Loucy (cell line): Measurements from ENCODE around the gene PNMA6F.

Experiments
- H2AFZ ChIP-seq: fragments of 200-600 bp; sonication (generic); 2 replicates; pipeline ENCODE4 v1.6.0; 2016; ENCODE audit warnings: antibody characterized with exemption, mild to moderate bottlenecking, low read length, moderate library complexity
- H3F3A ChIP-seq: fragments of 200-600 bp; 2 replicates; pipeline ENCODE4 v1.6.0; 2016; ENCODE audit warnings: antibody characterized with exemption, low read depth, mild to moderate bottlenecking
- H3K27me3 ChIP-seq: fragments of 200-600 bp; sonication (generic); 2 replicates; pipeline ENCODE4 v1.6.1; 2014; ENCODE audit warnings: low read length, mild to moderate bottlenecking; ENCODE audit not compliant: insufficient read depth, poor library complexity, severe bottlenecking
- H3K36me3 ChIP-seq: fragments of 200-600 bp; sonication (generic); 2 replicates; pipeline ENCODE4 v1.6.1; 2016; ENCODE audit warnings: low read length; ENCODE audit not compliant: insufficient read depth
- H3K4me1 ChIP-seq: fragments of 200-600 bp; sonication (generic); 2 replicates; pipeline ENCODE4 v1.5.1; 2014; ENCODE audit warnings: low read length, mild to moderate bottlenecking; ENCODE audit not compliant: insufficient read depth, poor library complexity, severe bottlenecking
- H3K4me2 ChIP-seq: fragments of 200-600 bp; sonication (generic); 2 replicates; pipeline ENCODE4 v1.6.0; 2014; ENCODE audit warnings: antibody characterized with exemption, low read length, low read depth, mild to moderate bottlenecking; ENCODE audit not compliant: poor library complexity, severe bottlenecking
- H3K4me3 ChIP-seq: fragments of 200-600 bp; sonication (generic); 2 replicates; pipeline ENCODE4 v1.5.1; 2014; ENCODE audit warnings: low read length, mild to moderate bottlenecking, mixed read lengths; ENCODE audit not compliant: poor library complexity, severe bottlenecking
- H3K79me2 ChIP-seq: fragments of 200-600 bp; sonication (generic); 2 replicates; pipeline ENCODE4 v1.6.1; 2014; ENCODE audit warnings: low read length; ENCODE audit not compliant: insufficient read depth
- H3K9ac ChIP-seq: fragments of 200-600 bp; sonication (generic); 2 replicates; pipeline ENCODE4 v1.6.0; 2014; ENCODE audit warnings: mild to moderate bottlenecking, low read depth, low read length, moderate library complexity; ENCODE audit not compliant: poor library complexity, severe bottlenecking
- H3K9me2 ChIP-seq: fragments of 200-600 bp; sonication (generic); replicated peaks from 2 replicates; pipeline ENCODE4 v1.6.1; 2016; ENCODE audit warnings: low read depth, low read length, mixed read lengths
- H3K9me3 ChIP-seq: fragments of 200-600 bp; sonication (generic); 2 replicates; pipeline ENCODE4 v1.6.1; 2014; ENCODE audit warnings: mild to moderate bottlenecking, antibody characterized with exemption, low read length, low read depth; ENCODE audit not compliant: insufficient read depth
- H4K20me1 ChIP-seq: fragments of 200-600 bp; sonication (generic); 2 replicates; pipeline ENCODE4 v1.6.0; 2014; ENCODE audit warnings: antibody characterized with exemption, low read length, mild to moderate bottlenecking; ENCODE audit not compliant: insufficient read depth, poor library complexity, severe bottlenecking
- CTCF ChIP-seq: fragments of 200-600 bp; sonication (generic); conservative IDR thresholded peaks from 2 replicates; pipeline ENCODE4 v1.5.1; 2014; ENCODE audit warnings: mild to moderate bottlenecking, antibody characterized with exemption, low read length
- EZH2phosphoT487 ChIP-seq: fragments of 200-600 bp; IDR thresholded peaks from 2 replicates; pipeline ENCODE4 v1.6.1; 2018; ENCODE audit warnings: antibody characterized with exemption, mild to moderate bottlenecking, moderate library complexity, borderline replicate concordance

The PNMA6F gene

GRCh38 chrX:153361781-153362397 lies 40.3 kb upstream of the PNMA6F start:
- no peaks in the 10 kb centered on the region for H4K20me1 ChIP-seq
- no peak overlapping the region for H3K9ac ChIP-seq
- 0 out of 2 replicates have a peak overlapping the region, but pooled peaks have one; percentile 49 for H2AFZ ChIP-seq
- H3K4me1 ChIP-seq, result peaks cover 4% of the 10 kb centered on the region
- H3K27me3 ChIP-seq, result no peaks in the 10 kb centered on the region
- no peak overlapping the region for H3K4me3 ChIP-seq
- H3K4me2 ChIP-seq, result peak overlapping the region; percentile 15
- no peaks in the 10 kb centered on the region for H3F3A ChIP-seq
- H3K79me2 ChIP-seq, result no peaks in the 10 kb centered on the region
- H3K36me3 ChIP-seq, result no peaks in the 10 kb centered on the region
- no peaks in the 10 kb centered on the region for H3K9me3 ChIP-seq
- TF ChIP-seq EZH2phosphoT487 (no peak), CTCF (no peak)
- H3K9me2 ChIP-seq, result no peaks in the 10 kb centered on the region

- no peaks in the 10 kb centered on the region for H3K36me3 ChIP-seq
- H3K4me1 ChIP-seq, result peaks cover 4% of the 10 kb centered on the region
- H3K9ac ChIP-seq, result no peak overlapping the region
- no peaks in the 10 kb centered on the region for H4K20me1 ChIP-seq
- no peak overlapping the region for H2AFZ ChIP-seq
- H3K9me3 ChIP-seq, result no peaks in the 10 kb centered on the region
- H3K9me2 ChIP-seq, result no peaks in the 10 kb centered on the region
- TF ChIP-seq CTCF (no peak), EZH2phosphoT487 (no peak)
- H3K79me2 ChIP-seq, result no peaks in the 10 kb centered on the region
- no peak overlapping the region for H3K4me2 ChIP-seq
- H3F3A ChIP-seq, result no peaks in the 10 kb centered on the region
- no peak overlapping the region for H3K4me3 ChIP-seq
- H3K27me3 ChIP-seq, result no peaks in the 10 kb centered on the region
Measured at GRCh38 chrX:153357877-153358276, 36.3 kb upstream of the PNMA6F start.

DNA sequence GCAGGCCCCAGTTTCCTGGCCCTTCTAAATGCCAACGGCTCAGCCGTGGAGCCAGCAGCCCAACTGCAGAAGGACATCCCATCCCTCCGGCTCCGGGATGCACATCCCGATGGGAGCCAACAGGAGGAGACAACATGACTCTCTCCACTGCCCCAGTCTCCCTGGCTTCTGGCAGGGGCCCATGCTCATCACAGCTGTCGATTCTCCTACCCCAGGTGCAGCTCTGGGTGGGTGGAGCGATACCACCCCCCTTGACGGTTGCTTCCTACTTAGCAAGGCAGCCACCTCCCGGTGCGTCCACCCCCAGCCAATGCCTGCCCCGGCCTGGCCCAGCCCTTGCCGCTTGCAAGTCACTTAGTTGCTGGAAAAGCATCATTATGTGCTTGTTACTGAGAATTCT lies 31.8 kb upstream of the PNMA6F start:
- no peak overlapping the region for H3K4me3 ChIP-seq
- H3K9ac ChIP-seq, result no peak overlapping the region
- no peak for TF ChIP-seq CTCF
- no peak for TF ChIP-seq EZH2phosphoT487
- no peaks in the 10 kb centered on the region for H4K20me1 ChIP-seq
- H3K4me2 ChIP-seq, result no peak overlapping the region
- H3K9me2 ChIP-seq, result no peaks in the 10 kb centered on the region
- H3K9me3 ChIP-seq, result no peaks in the 10 kb centered on the region
- H2AFZ ChIP-seq, result no peak overlapping the region
- peaks cover 14% of the 10 kb centered on the region; the same call in 1 of the 2 replicates for H3K36me3 ChIP-seq
- no peaks in the 10 kb centered on the region for H3K4me1 ChIP-seq
- H3F3A ChIP-seq, result no peaks in the 10 kb centered on the region
- H3K27me3 ChIP-seq, result no peaks in the 10 kb centered on the region
- no peaks in the 10 kb centered on the region for H3K79me2 ChIP-seq
